ENCODE data around the gene SELENON. TPM values are rescaled to one million over a fixed set of nuclear protein-coding genes. Genes with fewer than 3 reads are reported as not detected.

The SELENON gene
- total and polyA plus RNA-seq, 8 donors, result 1.7 to 81.1 (median 20.0) TPM

- H3K9me3 ChIP-seq, result no peaks in the 10 kb centered on the region
- no peak overlapping the region for H3K4me3 ChIP-seq
- no peaks in the 10 kb centered on the region for H3K27me3 ChIP-seq
- TF ChIP-seq EP300 (IDR thresholded peaks at IDR 0.05) (no peak), CTCF (IDR thresholded peaks at IDR 0.05) (no peak), POLR2A (IDR thresholded peaks at IDR 0.05) (no peak), POLR2AphosphoS5 (IDR thresholded peaks at IDR 0.05) (no peak)
- intact Hi-C loops (cut with DNase I; ENCODE audit: low total_unique reads), result no loop called here
- 40 to 45% (median 41%) methylated on average over 8 of the region's 8 CpGs for WGBS, 5 donors
- DNase-seq, result no peak
- H3K27ac ChIP-seq, result peak overlapping the region in 3 of 5 donors; percentile 87 to 96 (median 95)
- peaks cover 27 to 45% (median 39%) of the 10 kb centered on the region in 4 donors for H3K4me1 ChIP-seq
- H3K36me3 ChIP-seq, result peaks cover 25 to 39% (median 38%) of the 10 kb centered on the region in 4 donors
Observed at GRCh38 chr1:25817840-25818501, 18.0 kb downstream of the SELENON start.

- Histone ChIP-seq H3K27ac (peak overlapping the region; percentile 87 to 96 (median 95)), H3K27me3 (no peaks in the 10 kb centered on the region), H3K9me3 (no peaks in the 10 kb centered on the region), H3K36me3 (peaks cover 24 to 36% (median 34%) of the 10 kb centered on the region in 4 donors), H3K4me1 (peaks cover 27 to 51% (median 42%) of the 10 kb centered on the region in 4 donors), H3K4me3 (peak overlapping the region in 3 of 4 donors; percentile 75 to 94 (median 85))
- intact Hi-C loops (cut with DNase I; ENCODE audit: low total_unique reads), result no loop called here
- WGBS, 5 donors, result 26 to 43% (median 34%) methylated on average over 6 of the region's 6 CpGs
- TF ChIP-seq POLR2AphosphoS5 (IDR thresholded peaks at IDR 0.05) (peak in 1 of 3 donors; percentile 4), CTCF (IDR thresholded peaks at IDR 0.05) (no peak)
- DNase-seq, result no peak
Observed at GRCh38 chr1:25818569-25818968, 18.6 kb downstream of the SELENON start.

- no peaks in the 10 kb centered on the region for H3K27me3 ChIP-seq
- peak within 1 kb of the TSS; percentile 87 to 96 (median 95) for H3K27ac ChIP-seq
- WGBS, 5 donors, result 0 to 2% (median 1%) methylated on average over 35 to 64 of the region's 64 CpGs
- H3K36me3 ChIP-seq, result peaks cover 13 to 32% (median 27%) of the 10 kb centered on the region in 4 donors
- peak; percentile 93 to 97 for DNase-seq
- intact Hi-C loops (cut with DNase I; ENCODE audit: low total_unique reads), result no loop called here
- H3K4me1 ChIP-seq, result peaks cover 27 to 62% (median 47%) of the 10 kb centered on the region in 4 donors
- peak within 1 kb of the TSS; percentile 75 to 94 (median 87) for H3K4me3 ChIP-seq
- no peaks in the 10 kb centered on the region for H3K9me3 ChIP-seq
- peak in 2 of 4 donors; percentile 14 to 68 for TF ChIP-seq POLR2A (IDR thresholded peaks at IDR 0.05)
- TF ChIP-seq CTCF (IDR thresholded peaks at IDR 0.05), result no peak
- TF ChIP-seq POLR2AphosphoS5 (IDR thresholded peaks at IDR 0.05), result peak; percentile 87 to 98 (median 94)
Observed at GRCh38 chr1:25819491-25820246, 19.7 kb downstream of the SELENON start, which contains the start of gene MTFR1L. Gene MTFR1L, plus strand, starts transcription at chr1:25819954. Its CDS starts 3,151 bp downstream, at chr1:25823105.

GRCh38 chr1:25820247-25821111 lies 20.5 kb downstream of the SELENON start:
- Histone ChIP-seq H3K4me1 (peaks cover 27 to 67% (median 50%) of the 10 kb centered on the region in 4 donors), H3K27me3 (no peaks in the 10 kb centered on the region), H3K9me3 (no peaks in the 10 kb centered on the region), H3K4me3 (peak overlapping the region; percentile 75 to 94 (median 87)), H3K36me3 (peaks cover 8 to 26% (median 20%) of the 10 kb centered on the region in 4 donors), H3K27ac (peak overlapping the region; percentile 87 to 96 (median 95))
- peak; percentile 61 to 83 for DNase-seq
- WGBS, 5 donors, result 1 to 3% (median 1%) methylated on average over 24 to 67 of the region's 67 CpGs
- TF ChIP-seq EP300 (IDR thresholded peaks at IDR 0.05), result no peak
- TF ChIP-seq POLR2AphosphoS5 (IDR thresholded peaks at IDR 0.05), result peak in 2 of 3 donors; percentile 28 to 50
- intact Hi-C loops (cut with DNase I; ENCODE audit: low total_unique reads), result no loop called here
